ENCODE measurements around the gene REL. TPM values are rescaled to one million over a fixed set of nuclear protein-coding genes. Genes with fewer than 3 reads are reported as not detected.

Gene REL
- total RNA-seq, result 3.9 and 6.6 TPM in 2 replicates

GRCh38 chr2:60881047-60881932 lies at the start of gene REL:
Gene REL (plus strand): TSS chr2:60881574. CDS start chr2:60881841, 267 bp downstream.

Other genes with a start within 250 kb of the REL start
- 11.6 and 13.3 TPM in 2 replicates for gene PAPOLG, start 125.3 kb upstream of the REL start, total RNA-seq
- 41.1 and 43.7 TPM in 2 replicates for gene PEX13, start 136.1 kb downstream of the REL start, total RNA-seq
- gene PUS10, start 136.7 kb downstream of the REL start, total RNA-seq, result 10.4 and 12.2 TPM in 2 replicates
- 7.4 and 11.8 TPM in 2 replicates for gene SANBR, start 184.3 kb downstream of the REL start, total RNA-seq